ENCODE results near the gene FBRSL1.
"Not testable (repeated sequence)": the region's sequence is repeated elsewhere in the genome, so short reads cannot be mapped to it uniquely, and the experiment has no call there.

GRCh38 chr12:132464304-132464703 lies 25.6 kb upstream of the FBRSL1 start:
- not testable (repeated sequence) for TF ChIP-seq SIN3A (IDR thresholded peaks at IDR 0.05; ENCODE audit: low read depth); YY1 (IDR thresholded peaks at IDR 0.05; ENCODE audit: extremely low read depth, insufficient replicate concordance, low read depth, low read length); CTCF (IDR thresholded peaks at IDR 0.05 in 2 of 3, conservative IDR thresholded peaks at IDR 0.05 in 1 of 3; ENCODE audit: borderline replicate concordance in 1 of 3, insufficient read depth in 1 of 3, low read depth in 2 of 3, low read length in 2 of 3); POLR2AphosphoS5 (IDR thresholded peaks at IDR 0.05; ENCODE audit: low read depth, low read length); EZH2 (IDR thresholded peaks at IDR 0.05); FOSL1 (IDR thresholded peaks at IDR 0.05; ENCODE audit: low read depth); CBX3 (IDR thresholded peaks at IDR 0.05; ENCODE audit: low read depth)
